HepG2 (cell line): ENCODE measurements around the gene SKIC2. TPM values are rescaled to one million over a fixed set of nuclear protein-coding genes. Genes with fewer than 3 reads are reported as not detected.

Experiments used
- ATAC-seq: fragments of 200-7000 bp; cut with Tn5 transposase; 3 replicates; pipeline ENCODE4 v1.9.1; 2020; ENCODE audit warnings: mild to moderate bottlenecking, moderate library complexity
- BruUV-seq: library from RNA; stranded (reverse); fragments of 400-500 nt; replicated peaks from 2 replicates; lab custom pipeline; 2021; lab: Mats Ljungman, UMichigan
- CTCF ChIA-PET: fragments of 300-600 bp; formaldehyde crosslinking; extraction: SDS; loops from one replicate; lab custom pipeline; 2021; ENCODE audit warnings: low total read pairs, inconsistent platforms, low intra/inter-chr PET ratio; lab: Yijun Ruan, JAX
- POLR2A ChIA-PET: fragments of 350-600 bp; sonication (Branson Sonifier 250); formaldehyde crosslinking; loops from one replicate; lab custom pipeline; 2020; ENCODE audit warnings: antibody characterized with exemption, inconsistent platforms; lab: Yijun Ruan, JAX
- DNase-seq: peaks from one replicate; pipeline ENCODE4 v3.0.0-alpha.2; 2015; ENCODE audit warnings: low spot score
- FAIRE-seq: peaks from 3 replicates; lab custom pipeline; 2011; peaks lifted over from hg19 to GRCh38; lab: Jason Lieb, UNC
- H2AFZ ChIP-seq: one replicate; pipeline ENCODE4 v1.6.1; 2011; ENCODE audit warnings: low read length, inconsistent platforms
- H3K27ac ChIP-seq: fragments of 300-600 bp; 3 replicates; pipeline ENCODE4 v1.8.0; 2011; ENCODE audit warnings: mixed run types, mild to moderate bottlenecking, mixed read lengths, low read length, inconsistent platforms; ENCODE audit not compliant: insufficient read depth; ENCODE audit errors: extremely low read length
- H3K27me3 ChIP-seq, 2 experiments: fragments of 200-600 bp in 1 of 2; 2 replicates in 1 of 2; 3 replicates in 1 of 2; pipeline versions ENCODE4 v1.6.0 to v1.8.0; 2011; ENCODE audit warnings: low read length in 2 of 2, mild to moderate bottlenecking in 2 of 2, moderate library complexity in 2 of 2, inconsistent platforms in 1 of 2; ENCODE audit not compliant: insufficient read depth in 2 of 2, control insufficient read depth in 1 of 2
- H3K36me3 ChIP-seq, 2 experiments: fragments of 200-600 bp in 1 of 2; replicated peaks in 1 of 2; 2 replicates in 1 of 2; 3 replicates in 1 of 2; pipeline versions ENCODE4 v1.5.1 to v1.8.0; 2011; ENCODE audit warnings: low read length in 2 of 2, inconsistent platforms in 1 of 2; ENCODE audit not compliant: insufficient read depth in 2 of 2, control insufficient read depth in 1 of 2
- H3K4me1 ChIP-seq: 2 replicates; pipeline ENCODE4 v1.5.1; 2012; ENCODE audit warnings: low read length, inconsistent platforms; ENCODE audit not compliant: insufficient read depth
- H3K4me2 ChIP-seq: 2 replicates; pipeline ENCODE4 v1.6.0; 2011; ENCODE audit warnings: low read depth, low read length, inconsistent platforms
- H3K4me3 ChIP-seq, 3 experiments: fragments of 200-600 bp in 1 of 3; sonication (generic), shearing (Covaris generic) in 1 of 3; replicated peaks in 1 of 3; 2 replicates each; pipeline ENCODE4 v1.5.1; 2011 to 2016; ENCODE audit warnings: low read length in 3 of 3, inconsistent platforms in 2 of 3, low read depth in 2 of 3, mild to moderate bottlenecking in 2 of 3, control low read depth in 1 of 3, mixed read lengths in 1 of 3; ENCODE audit not compliant: insufficient read depth in 1 of 3
- H3K79me2 ChIP-seq: one replicate; pipeline ENCODE4 v1.6.1; 2011; ENCODE audit warnings: low read length, inconsistent platforms; ENCODE audit not compliant: insufficient read depth
- H3K9ac ChIP-seq: 2 replicates; pipeline ENCODE4 v1.6.0; 2011; ENCODE audit warnings: mild to moderate bottlenecking, low read depth, low read length, inconsistent platforms; ENCODE audit not compliant: insufficient read depth
- H3K9me3 ChIP-seq: 2 replicates; pipeline ENCODE4 v1.5.1; 2012; ENCODE audit warnings: mild to moderate bottlenecking, low read length
- H4K20me1 ChIP-seq: 2 replicates; pipeline ENCODE4 v1.6.0; 2011; ENCODE audit warnings: inconsistent platforms, mild to moderate bottlenecking, low read length, moderate library complexity; ENCODE audit not compliant: insufficient read depth
- AGO2 ChIP-seq: fragments of 200-400 bp; formaldehyde crosslinking; optimal IDR thresholded peaks from 2 replicates; pipeline ENCODE3; 2017; ENCODE audit warnings: mild to moderate bottlenecking, low read depth, low read length, moderate library complexity
- AHR ChIP-seq: IDR thresholded peaks from 2 replicates; pipeline ENCODE4 v1.6.1; 2018; ENCODE audit warnings: missing genetic modification reagents, missing compliant biosample characterization
- MTA3 ChIP-seq: sonication (generic); formaldehyde crosslinking; IDR thresholded peaks from 2 replicates; pipeline ENCODE4 v1.4.0; 2020; ENCODE audit warnings: missing genetic modification reagents
- POLR2A ChIP-seq, 2 experiments: IDR thresholded peaks; 2 replicates each; pipeline ENCODE4 v1.6.1; 2011; ENCODE audit warnings: low read depth in 2 of 2, low read length in 2 of 2, mild to moderate bottlenecking in 1 of 2, moderate library complexity in 1 of 2; ENCODE audit not compliant: insufficient read depth in 1 of 2
- SMYD3 ChIP-seq: sonication (generic); formaldehyde crosslinking; IDR thresholded peaks from 2 replicates; pipeline ENCODE4 v1.8.1; 2023; ENCODE audit warnings: mild to moderate bottlenecking, missing genetic modification reagents
- TRIM24 ChIP-seq: sonication (generic); formaldehyde crosslinking; IDR thresholded peaks from 2 replicates; pipeline ENCODE4 v1.8.0; 2022; ENCODE audit warnings: mild to moderate bottlenecking, missing genetic modification reagents
- UBTF ChIP-seq: sonication (generic); formaldehyde crosslinking; IDR thresholded peaks from 2 replicates; pipeline ENCODE4 v1.4.0; 2020; ENCODE audit warnings: mild to moderate bottlenecking, missing genetic modification reagents
- ZBTB7B ChIP-seq: sonication (generic); formaldehyde crosslinking; IDR thresholded peaks from 2 replicates; pipeline ENCODE4 v1.4.0; 2020; ENCODE audit warnings: missing genetic modification reagents
- ZFP62 ChIP-seq: sonication (generic); formaldehyde crosslinking; IDR thresholded peaks from 2 replicates; pipeline ENCODE4 v1.4.0; 2020; ENCODE audit warnings: missing genetic modification reagents
- ZNF205 ChIP-seq: IDR thresholded peaks from 2 replicates; pipeline ENCODE4 v1.6.1; 2018; ENCODE audit warnings: missing biosample characterization, missing genetic modification reagents
- whole genome bisulfite sequencing: methylation state at CpG from one replicate; pipeline ENCODE4 v1.1.6; 2017; ENCODE audit warnings: low lambda C conversion rate; 5-methylcytosine and 5-hydroxymethylcytosine counted together
- in situ Hi-C: cut with HindIII; loops from 2 replicates; pipeline ENCODE4 v1.10.0; 2017; ENCODE audit warnings: low pct_unique_long_range_greater_than_20kb; ENCODE audit not compliant: extremely low pct_ligation_motif_present
- intact Hi-C: fragments of 100-400 bp; cut with micrococcal nuclease; formaldehyde crosslinking; loops from one replicate; pipeline ENCODE4 v1.10.0; 2022; ENCODE audit not compliant: unreplicated experiment
- polyA plus RNA-seq, 8 experiments: library from polyadenylated mRNA; depleted of rRNA in 3 of 8; stranded (reverse) in 7 of 8; unstranded in 1 of 8; fragments of >200 nt; fragmentation: Illumina TruSeq in 4 of 8; extraction: Trizol in 4 of 8; gene quantifications; 2 replicates each; pipeline versions ENCODE4 v1.2.1 to v1.2.3, GENCODE V29; 2011 to 2016; ENCODE audit warnings: low read depth in 4 of 8, missing spikeins in 1 of 8, mixed read lengths in 1 of 8; ENCODE audit not compliant: insufficient read depth in 1 of 8
- total RNA-seq, 5 experiments: library from RNA; depleted of rRNA; stranded (reverse); fragments of >200 nt; fragmentation: Illumina TruSeq; extraction: Trizol; gene quantifications; 2 replicates each; pipeline ENCODE4 v1.2.3, GENCODE V29; 2016; ENCODE audit warnings: low read depth in 1 of 5
- TF ChIP-seq, protein P1 (sequence below): IDR thresholded peaks from 2 replicates; pipeline ENCODE4 v1.6.1; 2016; ENCODE audit warnings: missing biosample characterization, missing genetic modification reagents, low read depth

The SKIC2 gene
- total and polyA plus RNA-seq, 2 of the 13 experiments (the other 11 are each of a cell fraction or from before 2014, with no cell fraction given) = 67.1 to 68.4 TPM

- TF ChIP-seq, protein P1, sequence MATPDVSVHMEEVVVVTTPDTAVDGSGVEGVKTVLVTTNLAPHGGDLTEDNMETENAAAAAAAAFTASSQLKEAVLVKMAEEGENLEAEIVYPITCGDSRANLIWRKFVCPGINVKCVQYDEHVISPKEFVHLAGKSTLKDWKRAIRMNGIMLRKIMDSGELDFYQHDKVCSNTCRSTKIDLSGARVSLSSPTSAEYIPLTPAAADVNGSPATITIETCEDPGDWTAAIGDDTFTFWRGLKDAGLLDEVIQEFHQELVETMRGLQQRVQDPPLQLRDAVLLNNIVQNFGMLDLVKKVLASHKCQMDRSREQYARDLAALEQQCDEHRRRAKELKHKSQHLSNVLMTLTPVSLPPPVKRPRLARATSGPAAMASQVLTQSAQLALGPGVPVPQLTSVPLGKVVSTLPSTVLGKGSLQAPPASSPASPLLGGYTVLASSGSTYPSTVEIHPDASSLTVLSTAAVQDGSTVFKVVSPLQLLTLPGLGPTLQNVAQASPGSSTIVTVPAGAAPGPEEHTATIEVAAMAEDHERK (CRISPR knock-in tag) = no peak
- no peak for TF ChIP-seq SMYD3
These were observed 8.9 kb downstream of the SKIC2 start (continued) for GRCh38 chr6:31967926-31968320.

DNA sequence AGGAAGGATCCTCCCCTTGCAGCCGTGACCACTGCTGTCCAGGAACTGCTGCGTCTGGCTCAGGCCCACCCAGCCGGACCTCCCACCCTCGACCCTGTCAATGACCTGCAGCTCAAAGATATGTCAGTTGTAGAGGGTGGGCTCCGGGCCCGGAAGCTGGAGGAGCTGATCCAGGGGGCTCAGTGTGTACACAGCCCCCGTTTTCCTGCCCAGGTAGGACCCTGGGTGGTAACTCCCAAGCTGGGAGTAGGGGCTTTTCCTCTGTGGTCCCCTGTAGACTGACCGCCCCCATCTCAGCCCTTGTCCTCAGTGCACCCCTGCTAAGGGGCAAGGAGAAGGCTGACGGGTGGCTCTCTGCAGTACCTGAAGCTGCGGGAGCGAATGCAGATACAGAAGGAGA is 9.4 kb downstream of the SKIC2 start:
- Histone ChIP-seq H3K79me2 (peaks cover 15% of the 10 kb centered on the region), H3K36me3 (peaks cover 44 to 66% of the 10 kb centered on the region in 2 experiments), H4K20me1 (no peaks in the 10 kb centered on the region), H3K27ac (no peak overlapping the region), H2AFZ (no peak overlapping the region), H3K27me3 (no peaks in the 10 kb centered on the region; a peak in 1 of 5 replicates), H3K9me3 (no peaks in the 10 kb centered on the region), H3K4me1 (peaks cover 24% of the 10 kb centered on the region), H3K9ac (no peak overlapping the region), H3K4me2 (no peak overlapping the region), H3K4me3 (no peak overlapping the region)
- DNase-seq (no peak), ATAC-seq (no peak), FAIRE-seq (no peak)
- intact Hi-C loops = no loop called here
- TF ChIP-seq POLR2A (IDR thresholded peaks at IDR 0.05; ENCODE audit: insufficient read depth in 1 of 2, low read depth in 2 of 2, low read length in 2 of 2) (peak in 1 of 2 experiments; percentile 30; a peak in 1 of 4 replicates), ZNF205 (CRISPR knock-in tag) (no peak), UBTF (CRISPR knock-in tag) (no peak), AGO2 (peak; percentile 16), AHR (CRISPR knock-in tag) (no peak), TRIM24 (CRISPR knock-in tag) (no peak), MTA3 (no peak), ZBTB7B (CRISPR knock-in tag) (no peak), ZFP62 (no peak)
- WGBS = 96% methylated on average over 8 of the region's 11 CpGs
- CTCF ChIA-PET = no interaction called here
- POLR2A ChIA-PET = interaction anchor here (0.5 to 6.1 kb wide), 4 partner anchors 8 to 329 kb away, joined by 3 to 142 read pairs (median 3); partner anchors contain the start of genes CFB, NELFE and SKIC2
- in situ Hi-C loops = no loop called here
- no TSS peak for BruUV-seq
